HG02852 (cell line): ENCODE results near the gene GNA14.

Experiments
- ATAC-seq: cut with Tn5 transposase; IDR thresholded peaks from one replicate; pipeline ENCODE4 v1.9.1; 2021; ENCODE audit warnings: mild to moderate bottlenecking, moderate library complexity; ENCODE audit not compliant: unreplicated experiment

Gene GNA14

DNA sequence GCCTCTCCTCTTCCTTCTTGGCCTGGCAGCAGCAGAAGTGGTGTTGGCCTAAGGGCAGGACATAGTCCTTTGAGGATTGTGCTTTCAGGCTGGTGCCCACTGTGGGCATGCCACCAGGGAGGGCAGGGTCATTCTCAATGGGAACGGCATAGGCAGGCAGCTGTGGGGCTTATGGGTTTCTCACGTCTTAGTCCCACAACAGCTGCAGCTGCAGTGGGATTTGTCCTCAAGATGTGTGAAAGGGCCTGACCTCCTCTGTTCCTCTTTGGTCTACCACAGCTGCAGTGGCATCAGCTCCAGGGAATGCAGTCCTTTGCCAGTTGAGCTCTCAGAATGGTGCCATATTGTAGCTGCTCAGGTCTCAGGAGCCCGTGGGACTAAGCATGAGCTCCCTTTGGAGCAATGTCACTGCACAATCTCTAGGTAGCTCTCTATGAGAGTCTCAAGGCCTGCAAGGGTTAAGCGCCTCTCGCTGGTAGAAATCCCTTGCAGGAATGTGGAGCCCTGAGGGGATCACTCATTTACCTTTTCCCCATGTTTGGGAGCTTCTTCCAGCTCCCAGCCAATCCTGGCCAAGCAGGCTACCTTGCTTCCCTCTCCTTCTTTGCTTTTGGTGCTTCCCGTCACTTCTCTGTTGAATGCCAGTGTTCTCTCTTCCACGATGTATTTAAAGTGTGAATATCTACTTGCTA, 104.8 kb downstream of the GNA14 start:
- ATAC-seq = no peak

DNA sequence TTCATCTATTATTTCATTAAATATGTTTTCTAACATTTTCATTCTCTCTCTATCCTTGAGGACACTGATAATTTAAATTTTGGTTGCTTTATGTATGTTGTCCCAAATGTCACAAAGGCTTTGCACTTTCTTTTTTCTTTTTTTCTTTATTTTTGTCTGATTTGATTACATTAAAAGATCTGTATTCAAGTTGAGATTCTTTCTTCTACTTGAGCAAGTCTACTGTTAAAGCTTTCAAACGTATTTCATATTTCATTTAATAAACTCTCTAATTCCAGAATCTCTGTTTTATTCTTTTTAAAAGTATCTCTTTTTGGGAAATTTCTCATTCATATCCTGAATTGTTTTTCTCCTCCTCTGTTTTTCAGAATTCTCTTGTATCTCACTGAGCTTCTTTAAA, 106.5 kb downstream of the GNA14 start:
- no peak for ATAC-seq

DNA sequence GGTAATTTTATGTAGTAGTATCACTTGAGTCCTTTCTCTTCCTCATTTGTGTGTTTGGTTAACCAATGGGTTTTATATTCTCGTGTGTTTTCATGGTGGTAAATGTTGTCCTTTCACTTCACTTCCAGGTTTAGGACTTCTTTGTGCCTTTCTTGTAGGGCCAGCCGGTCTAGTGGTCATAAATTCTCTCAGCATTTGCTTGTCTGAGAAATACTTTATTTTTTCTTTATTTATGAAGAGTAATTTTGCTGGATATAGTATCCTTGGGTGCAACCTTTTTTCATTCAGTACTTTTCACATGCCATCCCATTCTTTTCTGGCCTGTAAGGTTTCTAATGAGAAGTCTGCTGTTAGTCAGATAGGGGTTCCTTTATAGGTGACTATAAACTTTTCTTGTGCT, 107.1 kb downstream of the GNA14 start:
- no peak for ATAC-seq

DNA sequence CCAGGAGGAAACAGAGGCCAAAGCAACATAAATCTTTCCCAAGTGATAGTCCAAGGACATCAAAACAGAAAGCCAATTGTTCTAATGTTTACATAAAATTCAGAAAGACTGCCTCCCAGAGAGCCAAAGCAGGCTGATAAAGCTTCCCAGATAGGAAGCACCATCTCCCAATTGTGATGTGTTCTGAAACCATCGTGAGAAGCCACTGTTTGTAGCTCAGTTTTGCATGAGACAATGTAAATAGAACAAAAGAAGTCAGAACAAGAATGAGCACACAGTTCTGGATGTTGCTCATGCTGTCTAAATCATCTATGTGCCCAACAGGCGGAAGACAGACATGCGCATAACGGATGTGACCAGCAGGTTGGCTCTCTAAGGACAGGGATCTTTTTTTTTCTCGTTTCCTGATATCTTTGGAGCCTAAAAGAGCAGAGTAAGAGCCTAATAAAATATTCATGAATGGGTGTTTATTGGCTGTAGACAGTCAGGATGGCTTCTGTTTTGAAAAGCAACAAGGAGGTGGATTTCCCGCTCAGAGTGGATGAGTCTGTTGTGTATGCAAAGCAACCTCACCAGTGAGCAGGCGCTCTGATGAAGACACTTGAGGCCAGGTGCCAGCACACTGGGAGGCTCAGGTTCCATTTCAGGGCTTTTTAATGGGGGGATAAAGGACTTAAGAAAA, 113.6 kb downstream of the GNA14 start:
- no peak for ATAC-seq

DNA sequence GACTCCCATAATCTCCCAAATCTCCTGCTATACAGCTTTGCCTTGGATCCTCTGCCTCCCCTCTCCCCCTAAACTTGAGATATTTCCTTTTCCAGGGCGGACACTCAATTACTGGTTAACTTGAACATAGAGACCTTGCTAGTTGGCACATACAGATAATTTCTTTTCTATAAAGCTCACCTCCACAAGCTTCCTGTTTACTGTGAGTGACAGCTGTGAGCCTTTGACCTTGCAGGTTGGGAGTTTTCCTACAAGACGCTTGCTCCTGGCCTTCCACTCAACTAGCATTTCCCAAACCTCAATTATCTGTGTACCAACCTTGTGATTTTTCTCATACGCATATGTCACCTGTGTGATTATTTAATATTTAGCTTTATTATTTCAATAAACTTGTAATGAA, 114.5 kb downstream of the GNA14 start:
- no peak for ATAC-seq

DNA sequence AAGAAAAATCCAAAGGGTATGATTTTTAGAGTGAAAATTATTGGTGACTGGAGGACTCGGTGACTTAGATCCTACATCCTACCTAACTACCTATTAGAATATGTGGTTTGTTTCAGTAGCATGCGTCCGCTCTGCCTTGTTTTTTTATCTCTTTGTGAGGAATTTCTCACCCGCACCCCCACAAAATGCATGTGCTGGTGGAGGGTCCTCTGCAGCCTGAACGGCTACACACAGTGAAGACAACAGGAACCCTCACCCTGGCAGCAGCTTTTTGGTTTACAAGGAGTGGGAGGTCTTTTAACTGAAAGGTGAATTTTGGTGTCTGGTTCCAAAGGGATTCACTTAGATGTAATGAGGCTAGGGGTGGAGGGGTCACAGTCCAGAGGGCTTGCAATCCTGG, 115.5 kb downstream of the GNA14 start:
- no peak for ATAC-seq

DNA sequence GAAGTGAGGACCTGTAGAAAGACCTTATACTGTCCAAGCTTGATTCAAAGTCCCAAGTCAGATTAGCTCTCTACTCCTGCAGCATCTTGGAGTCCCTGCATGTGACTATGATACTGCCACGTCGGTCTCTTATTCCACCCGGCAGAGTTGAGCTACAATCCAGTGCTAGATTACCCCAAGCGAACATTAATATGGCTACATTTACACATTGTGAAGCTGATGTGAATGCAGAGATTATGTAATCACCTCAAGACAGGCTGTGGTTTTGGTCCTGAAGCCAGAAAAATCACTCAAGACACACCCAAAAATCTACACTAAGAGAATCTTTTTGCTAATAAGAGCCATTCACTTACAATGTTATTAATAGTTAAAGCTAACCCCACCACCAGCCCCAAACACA, 116.7 kb downstream of the GNA14 start:
- no peak for ATAC-seq

DNA sequence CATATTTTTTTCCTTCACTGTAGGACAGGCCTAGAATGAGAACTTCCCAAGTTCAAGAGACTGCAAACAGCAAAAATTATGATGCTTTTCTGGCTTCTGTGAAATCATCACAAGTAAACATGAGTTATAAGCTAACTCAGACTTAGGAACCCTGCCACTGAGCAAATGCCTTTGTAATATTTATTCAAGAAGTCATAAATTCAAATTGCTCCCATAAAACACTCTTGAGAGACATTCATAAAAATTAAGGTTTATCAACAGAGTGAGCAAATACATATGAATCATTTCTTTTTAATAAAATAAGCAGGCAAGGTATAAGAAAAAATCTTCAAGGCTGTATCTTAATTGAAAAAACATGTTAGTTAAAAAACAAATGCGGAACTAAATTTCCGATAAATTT, 124.2 kb downstream of the GNA14 start:
- ATAC-seq = no peak

DNA sequence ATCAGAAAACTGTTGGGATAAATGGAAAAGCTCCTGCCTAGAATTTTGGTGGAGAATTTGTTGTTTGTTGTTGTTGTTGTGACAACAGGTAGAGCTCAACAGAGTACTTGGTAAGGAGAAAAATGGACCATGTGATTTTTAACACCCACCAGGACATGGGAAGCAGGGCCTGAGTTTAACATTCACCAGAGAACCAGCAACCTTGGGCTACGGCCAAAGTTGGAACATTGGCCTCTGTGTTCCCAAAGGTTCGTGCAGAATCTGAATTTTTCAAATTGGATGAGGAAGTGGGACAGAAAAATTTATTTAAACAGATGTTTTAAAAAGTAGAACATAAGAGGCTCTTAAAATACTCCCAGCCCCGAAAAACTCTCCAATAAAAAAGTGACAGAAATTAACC, 127.0 kb downstream of the GNA14 start:
- no peak for ATAC-seq

DNA sequence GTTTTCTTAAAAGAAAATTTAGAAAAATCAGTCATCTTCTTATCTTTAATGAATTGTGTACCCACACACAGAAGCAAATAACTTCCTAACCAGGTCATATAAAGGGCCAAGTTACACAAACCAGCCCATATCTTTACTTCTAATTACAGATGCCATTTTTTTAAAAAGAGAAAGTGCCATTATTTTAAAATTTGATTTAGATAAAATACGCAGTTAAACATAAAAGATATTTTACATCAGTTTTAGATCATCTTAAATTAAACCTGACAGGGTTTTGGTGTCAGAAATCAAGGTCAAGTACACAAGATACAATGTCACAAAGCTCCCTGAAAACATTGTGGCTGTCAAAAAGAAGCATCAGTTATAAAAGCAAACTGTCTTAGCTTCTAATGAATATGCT, 129.4 kb downstream of the GNA14 start:
- no peak for ATAC-seq

DNA sequence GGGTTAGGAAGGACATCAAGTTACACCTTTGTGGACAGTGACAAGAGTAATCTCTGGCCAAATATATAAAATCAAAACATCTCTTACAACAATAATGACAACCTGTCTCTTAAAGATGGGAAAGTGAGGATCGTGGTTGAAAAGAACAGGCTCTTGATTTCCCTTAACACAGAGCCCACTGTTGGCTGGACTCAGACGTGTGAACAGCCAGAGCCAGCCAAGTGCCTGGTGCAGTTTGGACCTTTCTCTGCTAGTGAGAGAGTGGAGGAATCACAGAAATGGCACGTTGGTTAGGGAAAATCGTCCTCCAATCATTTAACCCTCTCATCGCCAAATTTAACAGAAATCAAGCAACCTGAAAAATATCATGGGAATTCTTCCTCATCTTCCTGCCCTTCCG, 131.3 kb downstream of the GNA14 start:
- ATAC-seq = no peak

DNA sequence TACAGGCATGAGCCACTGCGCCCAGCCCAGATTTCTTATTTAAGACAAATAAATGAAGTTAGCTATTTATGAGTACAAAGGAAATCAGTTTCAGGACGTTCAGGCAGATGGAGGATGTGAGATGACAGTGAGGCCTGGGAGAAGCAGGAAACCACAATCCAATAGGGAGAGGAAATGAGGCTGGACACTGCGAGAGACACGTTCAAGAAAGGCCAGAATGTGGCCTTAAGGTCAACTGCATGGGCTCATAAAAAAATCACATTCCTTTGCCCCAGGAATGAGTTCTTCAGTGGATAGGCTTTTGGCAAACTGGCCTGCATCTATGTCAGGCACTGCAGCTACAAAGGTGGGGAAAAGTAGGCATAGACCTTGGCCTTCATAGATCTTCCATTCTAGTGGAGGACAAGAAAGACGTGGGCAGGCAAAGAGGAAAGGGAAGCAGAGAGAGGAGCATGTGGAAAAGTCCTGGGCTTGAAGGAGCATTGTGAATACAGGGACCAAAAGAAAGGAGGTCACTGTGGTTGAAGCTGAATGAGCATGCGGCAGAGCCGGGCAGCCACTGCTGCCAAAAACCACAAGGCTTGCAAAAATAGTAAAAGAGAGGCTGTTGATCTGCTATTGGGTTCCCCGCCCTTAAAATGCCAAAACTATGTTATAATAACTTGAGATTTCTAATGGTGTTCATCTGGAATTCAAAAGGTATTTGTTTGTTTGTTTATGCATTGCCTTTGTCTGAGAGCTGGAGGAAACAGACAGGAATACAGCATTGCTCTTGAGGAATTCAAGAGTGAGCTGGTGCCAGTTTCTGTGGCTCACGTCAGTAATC, 133.0 kb downstream of the GNA14 start:
- ATAC-seq = no peak

DNA sequence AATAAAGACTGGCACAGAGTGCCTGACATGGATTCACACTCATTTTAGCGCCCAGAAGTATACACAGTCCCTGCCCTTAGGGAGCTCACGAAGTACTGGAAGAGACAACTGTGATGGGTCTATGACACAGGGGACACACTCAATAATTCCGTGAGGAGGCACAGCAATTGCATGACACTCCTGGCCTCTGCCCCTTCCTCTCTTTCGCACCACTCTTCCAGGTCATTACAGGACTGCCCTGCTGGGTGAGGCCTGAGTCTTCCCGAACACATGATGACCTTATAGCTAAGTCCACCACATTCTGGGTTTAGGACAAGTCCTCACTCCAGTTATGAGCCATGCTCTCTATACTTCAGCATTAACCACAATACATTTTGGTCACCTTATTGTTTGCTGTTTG, 134.7 kb downstream of the GNA14 start:
- ATAC-seq = no peak

DNA sequence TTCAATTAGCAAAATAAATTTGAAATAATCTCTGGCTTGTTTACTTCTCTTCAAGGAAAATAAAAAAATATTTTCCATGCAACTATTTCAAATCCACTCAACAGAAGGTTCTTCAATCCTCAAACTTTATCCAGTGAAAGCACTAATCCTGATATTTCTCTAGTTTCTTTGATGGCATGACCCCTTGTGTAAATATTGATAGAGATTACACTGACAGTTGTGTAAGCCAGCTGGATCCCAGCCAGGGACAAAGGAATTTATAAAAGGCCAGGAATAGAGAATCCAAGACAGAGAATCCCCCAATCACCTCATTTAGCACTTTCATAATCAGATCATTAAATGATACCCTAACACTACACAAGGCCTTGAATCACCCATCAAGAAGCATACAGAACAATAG, 135.2 kb downstream of the GNA14 start:
- ATAC-seq = no peak

DNA sequence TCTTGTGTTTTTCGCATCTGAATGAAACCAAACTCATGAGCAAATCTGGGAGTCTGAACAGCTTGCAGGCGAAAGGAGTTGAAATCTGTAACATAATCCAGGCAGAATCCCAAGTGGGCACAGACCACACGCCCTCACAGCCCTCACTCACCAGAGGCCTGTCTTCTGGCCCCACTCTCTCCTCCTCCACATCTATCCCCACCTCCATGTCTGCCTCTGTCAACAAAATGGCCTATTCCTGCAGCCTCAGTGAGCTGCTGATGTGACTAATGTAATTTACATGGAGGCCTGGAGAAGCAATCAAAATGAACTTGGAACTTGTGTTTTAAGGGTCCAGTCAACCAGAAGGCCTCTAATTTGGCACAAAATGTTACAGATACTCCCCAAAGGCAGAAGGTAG, 136.6 kb downstream of the GNA14 start:
- ATAC-seq = no peak

DNA sequence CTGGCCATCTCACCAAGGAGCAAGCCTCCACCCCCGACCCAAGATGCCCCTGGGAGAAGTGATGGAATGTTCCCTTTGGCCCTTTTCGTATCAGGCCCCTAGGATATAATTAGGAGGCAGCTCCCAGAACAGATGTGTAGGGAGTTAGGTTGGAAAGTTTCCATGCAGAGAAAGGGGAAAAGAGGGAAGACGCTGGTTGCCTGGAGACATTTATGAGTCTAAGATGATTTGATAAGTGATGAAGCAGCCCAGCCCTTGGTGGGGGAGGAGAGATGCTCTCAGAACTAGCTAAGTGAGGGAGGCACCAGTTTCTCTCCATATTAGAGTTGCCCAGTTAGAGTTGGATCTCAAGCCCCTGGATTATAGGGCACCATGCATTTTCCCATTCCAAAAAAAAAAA, 137.5 kb downstream of the GNA14 start:
- ATAC-seq = no peak

DNA sequence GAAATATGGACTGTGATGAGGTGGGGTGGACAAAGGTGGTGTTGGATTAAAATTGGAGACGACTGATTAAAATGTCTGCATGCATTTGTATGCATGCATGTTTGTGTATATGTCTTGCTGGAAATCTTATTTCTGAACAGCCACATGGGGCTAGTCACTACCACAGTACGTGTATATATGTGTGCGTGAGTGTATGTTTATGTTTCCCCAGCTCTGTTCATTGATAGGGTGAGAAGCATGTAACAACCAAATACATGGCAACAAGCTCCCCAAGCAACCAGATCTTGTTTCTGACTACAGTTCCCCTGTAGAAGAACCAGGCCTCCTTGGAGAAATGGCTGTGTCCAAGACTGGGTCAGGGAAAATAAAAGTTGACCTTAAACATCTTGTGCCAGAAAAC, 139.7 kb downstream of the GNA14 start:
- ATAC-seq = no peak

DNA sequence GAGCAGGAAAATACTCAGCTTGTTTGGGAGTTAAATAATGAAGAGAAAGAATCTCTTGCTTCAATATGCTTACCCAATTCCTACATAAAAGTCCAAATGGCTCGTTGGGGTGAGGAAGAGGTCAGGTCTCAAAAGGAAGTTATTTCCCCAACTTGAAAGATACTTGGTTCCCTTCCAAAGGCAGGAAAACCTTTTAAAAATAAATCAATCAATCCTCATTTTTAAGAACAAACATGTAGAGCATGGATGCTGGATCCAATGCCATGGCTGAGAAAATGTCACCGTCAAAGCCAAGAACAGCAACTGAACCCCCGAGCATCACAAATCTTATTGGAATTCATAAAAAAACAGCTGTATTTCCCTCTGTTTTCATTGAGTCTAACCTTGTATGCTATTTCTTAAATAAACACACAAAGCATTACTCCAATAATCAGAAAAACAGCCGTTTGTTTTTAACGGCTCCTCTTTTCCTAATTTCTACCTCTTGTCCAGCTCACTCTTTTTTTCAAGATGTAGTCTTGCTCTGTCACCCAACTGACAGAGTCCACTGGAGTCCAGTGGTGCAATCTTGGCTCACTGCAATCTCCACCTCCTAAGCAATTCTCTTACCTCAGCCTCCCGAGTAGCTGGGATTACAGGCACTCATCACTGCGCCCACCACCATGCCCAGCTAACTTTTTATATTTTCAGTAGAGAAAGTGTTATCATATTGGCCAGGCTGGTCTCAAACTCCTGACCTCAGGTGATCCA, 140.7 kb downstream of the GNA14 start:
- ATAC-seq = no peak

DNA sequence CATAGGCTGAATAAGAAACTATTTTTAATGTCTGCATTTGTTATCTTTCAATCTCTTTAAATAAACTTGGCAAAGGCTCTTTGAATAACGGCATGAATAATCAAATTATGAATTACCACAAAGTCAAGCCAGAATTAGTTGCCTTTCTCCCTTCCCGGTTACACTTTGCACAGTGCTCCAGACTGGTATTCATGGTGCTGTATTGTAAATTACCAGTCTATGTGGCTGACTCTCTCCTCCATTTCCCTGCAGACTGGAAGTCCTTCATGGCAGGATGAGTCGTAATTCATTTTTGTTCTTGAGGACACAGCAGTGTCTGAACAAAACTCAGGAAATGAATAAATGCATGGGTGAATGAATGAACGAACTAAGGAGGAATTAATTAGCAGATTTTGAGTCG, 142.9 kb downstream of the GNA14 start:
- ATAC-seq = no peak

DNA sequence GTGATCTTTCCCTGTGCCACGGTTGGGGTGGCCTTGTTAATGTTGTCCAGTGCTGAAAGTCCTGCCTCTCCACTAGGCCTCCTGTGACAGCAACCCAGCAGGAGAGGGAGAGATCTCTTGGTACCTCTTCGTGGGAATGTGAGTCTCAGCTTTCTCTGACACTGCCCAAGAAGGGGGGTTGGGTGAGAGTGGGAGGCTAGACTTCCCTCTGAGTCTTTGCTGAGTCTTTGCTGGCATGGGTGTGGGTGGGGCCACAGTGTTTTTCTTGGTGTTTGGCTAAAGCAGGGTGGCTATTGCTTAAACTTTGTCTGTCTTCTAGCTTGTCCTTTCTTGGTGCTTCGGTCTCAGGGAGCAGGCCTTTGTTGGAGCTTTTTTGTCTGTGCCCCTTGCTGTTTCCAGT, 145.6 kb downstream of the GNA14 start:
- ATAC-seq = no peak

DNA sequence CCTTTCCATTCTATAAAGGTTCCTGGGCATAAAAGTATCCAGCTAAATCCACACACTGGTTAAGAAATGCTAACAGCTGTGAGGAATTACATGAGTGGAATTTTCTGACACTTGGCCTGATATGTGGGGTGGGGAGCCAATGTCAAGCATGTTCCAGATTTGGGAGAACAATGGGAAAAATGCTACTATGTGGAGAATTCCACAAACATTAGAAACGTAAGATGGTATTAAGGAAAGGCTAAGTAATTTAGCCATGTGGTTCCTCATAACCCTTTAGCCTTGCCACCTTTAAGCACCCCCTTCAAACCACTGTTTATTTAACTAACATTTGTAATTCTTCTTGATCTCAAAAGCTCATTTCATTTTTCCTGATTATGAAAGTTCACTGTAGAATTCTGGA, 149.2 kb downstream of the GNA14 start:
- no peak for ATAC-seq
